Uterus (tissue), 2 donors: Measurements from ENCODE around the gene SNX5.

Experiments used
- POLR2A ChIP-seq, 2 donors: fragments of 450-650 bp; IDR thresholded peaks; one replicate each; pipeline ENCODE4 v1.6.1; 2016; ENCODE audit warnings: antibody characterized with exemption in 2 of 2, mild to moderate bottlenecking in 1 of 2, moderate library complexity in 1 of 2
- TF ChIP-seq, protein P1 (sequence below), 4 experiments: fragments of 200-600 bp in 2 of 4; fragments of 450-650 bp in 2 of 4; sonication (generic) in 2 of 4; IDR thresholded peaks; one replicate each; pipeline ENCODE4 v1.5.1; 2016 to 2019; ENCODE audit warnings: antibody characterized with exemption in 4 of 4, mild to moderate bottlenecking in 2 of 4, moderate library complexity in 1 of 4

DNA sequence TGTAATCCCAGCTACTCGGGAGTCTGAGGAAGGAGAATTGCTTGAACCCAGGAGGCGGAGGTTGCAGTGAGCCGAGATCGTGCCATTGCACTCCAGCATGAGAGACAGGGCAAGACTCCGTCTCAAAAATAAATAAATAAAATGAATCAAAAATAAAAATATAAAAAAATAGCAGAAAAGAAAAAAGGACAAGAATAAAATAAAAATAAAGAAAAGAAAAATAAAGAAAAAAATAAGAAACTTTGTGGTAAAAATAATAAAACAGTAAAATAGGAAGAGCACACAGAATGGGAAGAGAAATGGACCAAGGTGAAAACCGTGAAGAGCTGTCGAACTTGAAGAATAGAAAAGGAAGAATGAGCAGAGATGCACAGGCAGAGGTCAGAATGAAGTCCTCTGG, 63.0 kb downstream of the SNX5 start:
- TF ChIP-seq POLR2A (IDR thresholded peaks at IDR 0.05) = no peak
- TF ChIP-seq, protein P1, sequence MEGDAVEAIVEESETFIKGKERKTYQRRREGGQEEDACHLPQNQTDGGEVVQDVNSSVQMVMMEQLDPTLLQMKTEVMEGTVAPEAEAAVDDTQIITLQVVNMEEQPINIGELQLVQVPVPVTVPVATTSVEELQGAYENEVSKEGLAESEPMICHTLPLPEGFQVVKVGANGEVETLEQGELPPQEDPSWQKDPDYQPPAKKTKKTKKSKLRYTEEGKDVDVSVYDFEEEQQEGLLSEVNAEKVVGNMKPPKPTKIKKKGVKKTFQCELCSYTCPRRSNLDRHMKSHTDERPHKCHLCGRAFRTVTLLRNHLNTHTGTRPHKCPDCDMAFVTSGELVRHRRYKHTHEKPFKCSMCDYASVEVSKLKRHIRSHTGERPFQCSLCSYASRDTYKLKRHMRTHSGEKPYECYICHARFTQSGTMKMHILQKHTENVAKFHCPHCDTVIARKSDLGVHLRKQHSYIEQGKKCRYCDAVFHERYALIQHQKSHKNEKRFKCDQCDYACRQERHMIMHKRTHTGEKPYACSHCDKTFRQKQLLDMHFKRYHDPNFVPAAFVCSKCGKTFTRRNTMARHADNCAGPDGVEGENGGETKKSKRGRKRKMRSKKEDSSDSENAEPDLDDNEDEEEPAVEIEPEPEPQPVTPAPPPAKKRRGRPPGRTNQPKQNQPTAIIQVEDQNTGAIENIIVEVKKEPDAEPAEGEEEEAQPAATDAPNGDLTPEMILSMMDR (IDR thresholded peaks at IDR 0.05) = no peak
